KMS-11 (cell line): ENCODE data around the gene HOXA3.

Experiments used
- H2AFZ ChIP-seq: fragments of 200-600 bp; sonication (generic); 2 replicates; pipeline ENCODE4 v1.6.1; 2016; ENCODE audit warnings: antibody characterized with exemption, mixed run types, low read depth
- H3K27ac ChIP-seq: fragments of 200-600 bp; sonication (generic); 2 replicates; pipeline ENCODE4 v1.6.1; 2016; ENCODE audit warnings: mild to moderate bottlenecking, mixed run types
- H3K27me3 ChIP-seq: fragments of 200-600 bp; sonication (generic); 2 replicates; pipeline ENCODE4 v1.6.1; 2017; ENCODE audit warnings: mild to moderate bottlenecking, low read depth, mixed run types, moderate library complexity; ENCODE audit not compliant: insufficient read depth
- H3K36me3 ChIP-seq: fragments of 200-600 bp; sonication (generic); 2 replicates; pipeline ENCODE4 v1.6.1; 2017; ENCODE audit warnings: mild to moderate bottlenecking, mixed run types; ENCODE audit not compliant: insufficient read depth
- H3K4me1 ChIP-seq: fragments of 200-600 bp; sonication (generic); 2 replicates; pipeline ENCODE4 v1.6.1; 2016; ENCODE audit warnings: mild to moderate bottlenecking, low read depth, mixed run types; ENCODE audit not compliant: poor library complexity, severe bottlenecking
- H3K4me2 ChIP-seq: fragments of 200-600 bp; sonication (generic); 2 replicates; pipeline ENCODE4 v1.7.0; 2016; ENCODE audit warnings: mild to moderate bottlenecking, mixed run types
- H3K4me3 ChIP-seq: fragments of 200-600 bp; sonication (generic); IDR thresholded peaks from 2 replicates; pipeline ENCODE4 v1.6.1; 2017; ENCODE audit warnings: low read depth, low read length, mixed read lengths; ENCODE audit not compliant: insufficient read depth
- H3K79me2 ChIP-seq: fragments of 200-600 bp; sonication (generic); 2 replicates; pipeline ENCODE4 v1.6.1; 2016; ENCODE audit warnings: low read depth, mixed run types; ENCODE audit not compliant: insufficient read depth
- H3K9ac ChIP-seq: fragments of 200-600 bp; sonication (generic); 2 replicates; pipeline ENCODE4 v1.6.1; 2016; ENCODE audit warnings: mild to moderate bottlenecking, mixed run types
- H4K20me1 ChIP-seq: fragments of 200-600 bp; sonication (generic); 2 replicates; pipeline ENCODE4 v1.6.1; 2016; ENCODE audit warnings: mild to moderate bottlenecking, mixed run types; ENCODE audit not compliant: insufficient read depth
- TF ChIP-seq, protein P1 (sequence below): fragments of 200-600 bp; sonication (generic); conservative IDR thresholded peaks from 2 replicates; pipeline ENCODE4 v1.6.1; 2017; ENCODE audit warnings: low read depth, mild to moderate bottlenecking, antibody characterized with exemption, low read length, moderate library complexity, mixed read lengths

Gene HOXA3

DNA sequence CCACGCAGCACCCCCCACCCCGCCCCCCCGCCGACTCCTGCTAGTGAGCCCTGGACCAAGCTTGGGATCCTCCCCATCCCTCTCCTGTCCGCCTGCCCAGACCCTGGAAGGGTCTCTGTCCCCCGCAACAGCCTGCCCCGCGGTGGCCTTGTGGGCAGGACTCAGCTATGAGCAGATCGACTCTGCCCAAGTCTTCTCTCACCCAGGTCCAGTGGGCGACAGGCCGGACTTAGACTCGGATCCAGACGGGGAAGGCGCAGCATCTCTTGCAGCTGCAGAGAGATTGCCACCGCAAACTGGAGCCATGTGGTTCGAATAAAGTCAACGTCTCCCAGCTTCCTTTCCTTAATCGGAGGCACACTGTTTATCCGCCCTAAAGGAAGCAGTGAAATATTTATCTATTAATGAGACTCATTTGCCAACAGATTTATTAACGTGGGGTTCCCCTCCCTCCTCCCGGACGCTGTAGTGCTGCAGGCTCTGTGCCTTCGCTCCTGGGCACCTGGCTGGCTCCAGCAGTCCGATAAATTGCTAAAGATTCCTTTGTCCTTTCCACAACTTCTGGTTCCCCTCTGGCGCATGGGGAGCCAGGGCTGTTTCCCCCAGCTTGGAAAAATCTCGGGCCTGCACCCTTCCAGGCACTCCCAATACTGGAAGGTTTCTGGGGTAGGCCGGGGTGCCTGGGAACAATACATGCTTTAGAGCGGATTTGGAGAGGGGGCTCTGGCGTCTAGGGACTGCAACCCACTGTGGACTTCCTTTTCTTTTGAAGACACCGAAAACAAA lies 4.7 kb upstream of the HOXA3 start:
- Histone ChIP-seq H3K4me2 (no peak overlapping the region), H3K4me1 (no peaks in the 10 kb centered on the region), H2AFZ (no peak overlapping the region), H3K4me3 (no peak overlapping the region), H3K79me2 (no peaks in the 10 kb centered on the region), H3K27ac (no peak overlapping the region), H4K20me1 (no peaks in the 10 kb centered on the region), H3K36me3 (no peaks in the 10 kb centered on the region), H3K9ac (no peak overlapping the region), H3K27me3 (no peaks in the 10 kb centered on the region)
- TF ChIP-seq, protein P1, sequence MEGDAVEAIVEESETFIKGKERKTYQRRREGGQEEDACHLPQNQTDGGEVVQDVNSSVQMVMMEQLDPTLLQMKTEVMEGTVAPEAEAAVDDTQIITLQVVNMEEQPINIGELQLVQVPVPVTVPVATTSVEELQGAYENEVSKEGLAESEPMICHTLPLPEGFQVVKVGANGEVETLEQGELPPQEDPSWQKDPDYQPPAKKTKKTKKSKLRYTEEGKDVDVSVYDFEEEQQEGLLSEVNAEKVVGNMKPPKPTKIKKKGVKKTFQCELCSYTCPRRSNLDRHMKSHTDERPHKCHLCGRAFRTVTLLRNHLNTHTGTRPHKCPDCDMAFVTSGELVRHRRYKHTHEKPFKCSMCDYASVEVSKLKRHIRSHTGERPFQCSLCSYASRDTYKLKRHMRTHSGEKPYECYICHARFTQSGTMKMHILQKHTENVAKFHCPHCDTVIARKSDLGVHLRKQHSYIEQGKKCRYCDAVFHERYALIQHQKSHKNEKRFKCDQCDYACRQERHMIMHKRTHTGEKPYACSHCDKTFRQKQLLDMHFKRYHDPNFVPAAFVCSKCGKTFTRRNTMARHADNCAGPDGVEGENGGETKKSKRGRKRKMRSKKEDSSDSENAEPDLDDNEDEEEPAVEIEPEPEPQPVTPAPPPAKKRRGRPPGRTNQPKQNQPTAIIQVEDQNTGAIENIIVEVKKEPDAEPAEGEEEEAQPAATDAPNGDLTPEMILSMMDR, result no peak

DNA sequence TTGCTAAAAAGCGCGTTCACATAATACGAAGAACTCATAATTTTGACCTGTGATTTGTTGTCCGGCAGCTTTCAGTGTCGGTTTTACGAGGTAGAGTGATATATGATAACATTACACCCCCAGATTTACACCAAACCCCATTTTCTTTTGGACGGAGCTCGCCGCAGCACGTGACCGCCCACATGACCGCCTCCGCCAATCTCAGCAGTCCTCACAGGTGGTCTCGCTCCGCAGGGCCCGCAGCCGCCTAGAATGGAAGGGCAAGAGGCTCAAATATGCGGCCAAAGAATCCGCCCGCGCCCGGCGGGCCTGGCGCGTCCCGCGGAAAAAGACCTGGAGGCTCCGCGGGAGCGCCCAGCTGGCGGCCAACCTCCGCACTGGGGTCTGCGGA lies 4.1 kb upstream of the HOXA3 start, which contains the start of gene HOXA7:
HOXA7 (minus strand) TSS at position 168 of the 391 bp plus-strand sequence; CDS start at position 38, 130 bp downstream.
- Histone ChIP-seq H3K27me3 (no peaks in the 10 kb centered on the region), H3K9ac (no peak within 1 kb of the TSS), H3K4me3 (no peak within 1 kb of the TSS), H2AFZ (no peak within 1 kb of the TSS), H4K20me1 (no peaks in the 10 kb centered on the region), H3K4me2 (no peak within 1 kb of the TSS), H3K79me2 (no peaks in the 10 kb centered on the region), H3K4me1 (no peaks in the 10 kb centered on the region), H3K36me3 (no peaks in the 10 kb centered on the region), H3K27ac (no peak within 1 kb of the TSS)
- TF ChIP-seq, protein P1, result no peak

DNA sequence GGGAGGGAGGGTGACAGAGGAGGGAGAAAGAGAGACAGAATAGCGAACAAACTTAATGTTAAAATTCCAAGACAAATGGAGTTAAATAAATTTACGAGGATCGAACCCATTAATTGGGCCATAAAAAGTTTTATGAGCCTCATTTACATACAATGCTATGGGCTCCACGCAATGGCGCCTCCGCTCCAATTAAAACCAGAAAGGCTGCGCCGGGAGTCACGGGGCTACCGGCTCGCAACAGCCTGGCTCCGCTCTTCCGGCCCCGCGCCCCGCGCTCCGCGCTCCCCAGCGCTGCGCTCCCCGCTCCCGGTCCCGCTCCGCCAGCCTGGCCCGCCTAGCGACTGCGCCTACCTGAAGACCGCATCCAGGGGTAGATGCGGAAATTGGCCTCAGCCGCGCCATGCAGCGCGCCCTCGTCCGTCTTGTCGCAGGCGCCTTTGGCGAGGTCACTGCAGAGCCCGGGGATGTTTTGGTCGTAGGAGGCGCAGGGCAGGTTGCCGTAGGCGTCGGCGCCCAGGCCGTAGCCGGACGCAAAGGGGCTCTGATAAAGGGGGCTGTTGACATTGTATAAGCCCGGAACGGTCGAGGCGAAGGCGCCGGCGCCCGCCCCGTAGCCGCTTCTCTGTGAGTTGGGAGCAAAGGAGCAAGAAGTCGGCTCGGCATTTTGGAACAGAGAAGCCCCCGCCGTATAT lies 3.6 kb upstream of the HOXA3 start:
- H2AFZ ChIP-seq, result no peak overlapping the region
- H3K4me3 ChIP-seq, result no peak overlapping the region
- TF ChIP-seq, protein P1, result no peak
- H3K9ac ChIP-seq, result no peak overlapping the region
- no peaks in the 10 kb centered on the region for H3K4me1 ChIP-seq
- no peak overlapping the region for H3K27ac ChIP-seq
- H3K27me3 ChIP-seq, result no peaks in the 10 kb centered on the region
- H4K20me1 ChIP-seq, result no peaks in the 10 kb centered on the region
- H3K36me3 ChIP-seq, result no peaks in the 10 kb centered on the region
- no peaks in the 10 kb centered on the region for H3K79me2 ChIP-seq
- no peak overlapping the region for H3K4me2 ChIP-seq

DNA sequence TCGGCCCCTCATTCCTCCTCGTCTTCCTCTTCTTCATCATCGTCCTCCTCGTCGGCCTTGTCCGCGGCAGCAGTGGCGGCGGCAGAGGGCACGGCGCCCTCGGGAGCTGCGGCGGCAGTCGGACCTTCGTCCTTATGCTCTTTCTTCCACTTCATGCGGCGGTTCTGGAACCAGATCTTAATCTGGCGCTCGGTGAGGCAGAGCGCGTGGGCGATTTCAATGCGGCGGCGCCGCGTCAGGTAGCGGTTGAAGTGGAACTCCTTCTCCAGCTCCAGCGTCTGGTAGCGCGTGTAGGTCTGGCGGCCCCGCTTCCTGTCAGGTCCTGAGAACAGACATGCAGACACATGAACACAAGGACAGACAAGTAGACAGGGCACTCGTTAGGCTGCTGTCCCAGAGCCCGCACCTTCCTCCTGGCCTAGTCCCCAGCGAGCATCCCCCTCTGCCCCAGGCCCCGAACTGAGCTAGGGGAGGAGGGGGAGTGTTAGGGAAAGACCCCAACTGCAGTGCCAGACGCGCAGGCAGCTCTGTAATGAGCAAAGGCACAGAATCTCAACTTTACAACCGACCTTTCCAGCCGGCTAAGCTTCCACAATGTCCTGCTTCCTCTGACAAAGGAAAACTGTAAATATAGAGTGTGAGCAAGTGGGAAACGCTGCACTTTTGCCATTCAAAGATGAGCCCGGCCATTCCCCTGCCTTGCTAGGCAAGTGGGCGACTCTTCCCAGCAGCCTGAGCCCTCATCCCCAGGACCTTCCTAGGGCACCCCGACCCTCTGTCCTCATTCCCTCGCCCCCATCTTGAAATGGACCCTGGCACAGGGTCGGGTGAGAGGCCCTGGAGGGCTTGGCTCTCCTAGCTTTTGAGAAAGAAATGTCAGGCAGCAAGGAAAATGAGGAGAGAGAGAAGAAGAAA lies 2.8 kb upstream of the HOXA3 start:
- no peak overlapping the region for H3K4me2 ChIP-seq
- H3K27me3 ChIP-seq, result no peaks in the 10 kb centered on the region
- no peak overlapping the region for H3K4me3 ChIP-seq
- no peak overlapping the region for H3K27ac ChIP-seq
- H3K36me3 ChIP-seq, result no peaks in the 10 kb centered on the region
- no peak overlapping the region for H2AFZ ChIP-seq
- no peaks in the 10 kb centered on the region for H3K79me2 ChIP-seq
- TF ChIP-seq, protein P1, result no peak
- H3K4me1 ChIP-seq, result no peaks in the 10 kb centered on the region
- H3K9ac ChIP-seq, result no peak overlapping the region
- H4K20me1 ChIP-seq, result no peaks in the 10 kb centered on the region
